Neural progenitor cell (in vitro differentiated cells): ENCODE measurements around the gene EMILIN1.

Experiments
- EZH2phosphoT487 ChIP-seq: fragments of 200-600 bp; sonication (generic); IDR thresholded peaks from 2 replicates; pipeline ENCODE4 v1.6.1; 2017; ENCODE audit warnings: antibody characterized with exemption
- TF ChIP-seq, protein P1 (sequence below): fragments of 200-600 bp; sonication (generic); IDR thresholded peaks from 2 replicates; pipeline ENCODE4 v1.5.1; 2017; ENCODE audit warnings: antibody characterized with exemption, mild to moderate bottlenecking

DNA sequence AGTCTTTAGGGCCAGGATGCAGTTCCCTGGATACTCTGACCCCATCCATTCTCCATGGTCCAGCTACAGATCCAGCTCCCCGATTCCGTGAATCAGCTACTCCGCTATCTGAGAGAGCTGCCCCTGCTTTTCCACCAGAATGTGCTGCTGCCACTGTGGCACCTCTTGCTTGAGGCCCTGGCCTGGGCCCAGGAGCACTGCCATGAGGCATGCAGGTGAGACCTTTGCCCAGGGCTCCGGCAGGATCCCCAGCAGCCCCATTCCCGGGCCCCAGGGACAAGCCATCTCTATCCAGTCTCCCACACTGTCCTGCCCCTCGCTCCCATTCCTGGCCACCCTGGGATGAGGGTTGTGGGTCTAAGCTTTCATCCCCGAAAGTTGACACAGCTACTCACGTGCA, 38.1 kb upstream of the EMILIN1 start:
- TF ChIP-seq, protein P1, sequence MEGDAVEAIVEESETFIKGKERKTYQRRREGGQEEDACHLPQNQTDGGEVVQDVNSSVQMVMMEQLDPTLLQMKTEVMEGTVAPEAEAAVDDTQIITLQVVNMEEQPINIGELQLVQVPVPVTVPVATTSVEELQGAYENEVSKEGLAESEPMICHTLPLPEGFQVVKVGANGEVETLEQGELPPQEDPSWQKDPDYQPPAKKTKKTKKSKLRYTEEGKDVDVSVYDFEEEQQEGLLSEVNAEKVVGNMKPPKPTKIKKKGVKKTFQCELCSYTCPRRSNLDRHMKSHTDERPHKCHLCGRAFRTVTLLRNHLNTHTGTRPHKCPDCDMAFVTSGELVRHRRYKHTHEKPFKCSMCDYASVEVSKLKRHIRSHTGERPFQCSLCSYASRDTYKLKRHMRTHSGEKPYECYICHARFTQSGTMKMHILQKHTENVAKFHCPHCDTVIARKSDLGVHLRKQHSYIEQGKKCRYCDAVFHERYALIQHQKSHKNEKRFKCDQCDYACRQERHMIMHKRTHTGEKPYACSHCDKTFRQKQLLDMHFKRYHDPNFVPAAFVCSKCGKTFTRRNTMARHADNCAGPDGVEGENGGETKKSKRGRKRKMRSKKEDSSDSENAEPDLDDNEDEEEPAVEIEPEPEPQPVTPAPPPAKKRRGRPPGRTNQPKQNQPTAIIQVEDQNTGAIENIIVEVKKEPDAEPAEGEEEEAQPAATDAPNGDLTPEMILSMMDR = no peak
- no peak for TF ChIP-seq EZH2phosphoT487
